GM18508 (cell line): ENCODE measurements around the gene CRTC1.

Experiments
- ATAC-seq: cut with Tn5 transposase; IDR thresholded peaks from one replicate; pipeline ENCODE4 v1.9.1; 2021; ENCODE audit warnings: moderate number of reproducible peaks; ENCODE audit not compliant: insufficient read depth, unreplicated experiment

Gene CRTC1

DNA sequence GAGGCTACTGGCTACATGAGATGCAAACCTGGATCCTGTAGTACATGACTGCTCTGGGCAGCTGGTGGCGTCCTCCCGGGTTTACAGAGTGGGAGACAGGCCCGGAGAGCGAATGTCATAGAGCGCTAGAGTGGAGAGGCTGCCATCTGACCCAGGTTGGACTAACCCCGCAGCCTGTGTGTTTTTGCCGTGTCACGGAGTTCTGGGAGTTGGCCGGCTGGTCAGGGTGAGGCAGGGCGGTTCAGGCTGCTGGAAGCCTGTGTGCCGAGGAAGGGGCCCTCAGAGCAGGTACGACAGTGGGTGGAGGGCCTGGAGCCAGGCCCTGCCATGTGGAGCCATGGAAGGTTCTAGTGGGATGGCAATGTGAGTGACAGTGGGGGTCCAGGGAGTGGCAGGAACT, 12.5 kb downstream of the CRTC1 start:
- no peak for ATAC-seq

GRCh38 chr19:18697680-18698079, 14.2 kb downstream of the CRTC1 start:
- no peak for ATAC-seq

DNA sequence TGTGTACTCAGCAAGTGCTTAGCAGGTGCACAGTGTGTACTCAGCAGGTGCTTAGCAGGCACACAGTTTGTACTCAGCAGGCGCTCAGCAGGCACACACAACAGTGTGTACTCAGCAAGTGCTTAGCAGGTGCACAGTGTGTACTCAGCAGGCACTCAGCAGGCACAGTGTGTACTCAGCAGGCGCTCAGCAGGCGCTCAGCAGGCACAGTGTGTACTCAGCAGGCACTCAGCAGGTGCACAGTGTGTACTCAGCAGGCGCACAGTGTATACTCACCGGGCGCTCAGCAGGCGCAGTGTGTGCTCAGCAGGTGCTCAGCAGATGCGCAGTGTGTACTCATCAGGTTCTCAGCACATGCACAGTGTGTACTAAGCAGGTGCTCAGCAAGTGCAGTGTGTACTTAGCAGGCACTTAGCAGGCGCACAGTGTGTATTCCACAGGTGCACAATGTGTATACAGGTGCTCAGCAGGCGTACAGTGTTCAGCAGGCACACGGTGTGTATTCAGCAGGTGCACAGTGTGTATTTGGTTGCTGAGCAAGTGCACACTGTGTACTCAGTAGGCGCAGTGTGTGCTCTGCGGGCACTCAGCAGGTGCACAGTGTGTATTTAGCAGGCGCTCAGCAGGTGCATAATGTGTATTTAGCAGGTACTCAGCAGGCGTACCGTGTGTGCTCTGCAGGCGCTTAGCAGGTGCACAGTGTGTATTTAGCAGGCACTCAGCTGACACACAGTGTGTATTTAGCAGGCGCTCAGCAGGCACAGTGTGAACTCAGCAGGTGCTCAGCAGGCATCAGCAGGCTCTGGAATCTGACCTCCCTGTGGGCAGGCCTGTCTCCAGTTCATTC, 15.1 kb downstream of the CRTC1 start:
- no peak for ATAC-seq

- no peak for ATAC-seq
Measured at GRCh38 chr19:18699403-18700054, 16.0 kb downstream of the CRTC1 start.

- no peak for ATAC-seq
Measured at GRCh38 chr19:18700501-18701249, 17.2 kb downstream of the CRTC1 start.

DNA sequence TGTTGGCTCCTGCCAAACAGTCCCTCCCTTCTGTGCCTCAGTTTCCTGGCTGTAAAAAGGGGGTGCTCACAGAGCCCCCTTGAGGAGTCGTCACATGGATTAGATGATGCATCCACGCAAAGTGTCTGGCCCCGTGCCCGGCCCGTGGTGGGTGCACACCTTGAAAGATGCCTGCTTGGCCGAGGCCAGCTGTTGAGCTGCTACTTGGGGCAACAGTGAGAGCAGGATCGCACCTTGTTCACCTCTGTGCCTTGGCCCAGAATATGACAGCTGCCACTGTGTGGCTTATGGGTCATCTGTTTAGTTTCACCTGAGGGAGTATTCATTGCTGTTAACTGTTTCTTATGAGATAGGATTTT, 17.7 kb downstream of the CRTC1 start:
- ATAC-seq, result no peak

DNA sequence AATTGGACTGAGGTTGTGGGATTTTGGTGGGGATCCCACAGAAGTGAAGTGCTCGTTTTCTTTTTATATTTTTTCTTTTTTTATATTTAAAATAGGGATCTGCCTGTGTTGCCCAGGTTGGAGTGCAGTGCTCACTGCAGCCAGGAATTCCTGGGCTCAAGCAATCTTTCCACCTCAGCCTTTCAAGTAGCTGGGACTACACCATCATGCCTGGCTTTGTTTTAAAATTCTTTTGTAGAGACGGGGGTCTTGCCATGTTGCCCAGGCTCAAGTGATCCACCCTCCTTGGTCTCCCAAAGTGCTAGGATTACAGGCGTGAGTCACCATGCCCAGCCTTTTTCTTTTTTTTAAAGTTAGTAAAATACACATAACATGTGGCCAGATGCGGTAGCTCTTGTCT, 20.6 kb downstream of the CRTC1 start:
- no peak for ATAC-seq

DNA sequence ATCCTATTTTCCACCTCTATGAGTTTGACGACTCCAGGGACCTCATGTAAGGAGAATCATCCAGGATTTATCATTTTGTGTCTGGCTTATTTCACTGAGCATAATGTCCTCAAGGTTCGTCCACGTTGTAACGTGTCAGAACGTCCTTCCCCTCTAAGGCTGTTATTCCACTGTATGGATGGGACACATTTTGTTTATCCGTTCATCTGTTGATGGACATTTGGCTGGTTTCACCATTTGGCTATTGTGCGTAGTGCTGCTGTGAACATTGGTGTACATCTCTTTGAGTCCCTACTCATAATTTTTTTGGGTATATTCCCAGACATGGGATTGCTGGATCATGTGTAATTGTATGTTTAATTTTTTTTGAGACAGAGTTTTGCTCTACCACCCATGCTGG, 21.5 kb downstream of the CRTC1 start:
- no peak for ATAC-seq

DNA sequence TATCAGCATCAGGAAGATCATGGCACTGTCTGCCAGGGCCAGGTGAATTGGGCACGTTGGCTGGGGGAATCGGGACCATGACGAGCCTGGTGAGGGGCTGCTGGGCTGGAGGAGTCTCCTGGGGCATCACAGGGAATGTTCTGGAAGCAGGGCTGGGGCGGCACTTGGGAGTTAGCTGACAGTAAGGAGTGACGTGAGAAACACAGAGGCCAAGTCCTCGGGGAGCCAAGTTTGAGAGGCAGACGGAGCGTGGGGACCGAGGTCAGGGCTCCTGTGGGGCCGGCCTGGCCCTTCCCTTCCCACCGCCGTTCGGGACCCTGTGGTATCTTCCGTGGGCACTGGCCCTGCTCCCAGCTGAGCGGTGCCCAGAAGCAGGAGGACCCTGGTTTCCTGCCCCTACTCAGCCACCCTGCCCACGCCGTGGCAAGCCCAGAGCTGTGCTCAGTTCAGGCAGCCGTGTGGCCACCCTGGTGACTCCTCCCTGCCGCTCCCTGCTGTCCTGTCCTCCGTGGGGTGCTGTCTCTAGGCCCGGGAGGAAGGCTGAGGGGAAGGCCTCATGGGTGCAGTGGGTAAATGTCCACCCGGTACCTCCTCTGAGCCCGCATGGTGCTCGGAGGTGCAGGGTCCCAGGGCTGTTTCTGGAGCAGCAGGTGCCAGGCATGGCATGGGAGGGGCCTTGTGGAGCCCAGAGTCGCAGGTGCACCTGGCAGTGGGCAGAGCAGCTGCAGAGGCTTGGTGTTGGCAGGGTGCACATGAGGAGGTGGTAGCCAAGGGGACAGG, 25.2 kb downstream of the CRTC1 start:
- no peak for ATAC-seq

DNA sequence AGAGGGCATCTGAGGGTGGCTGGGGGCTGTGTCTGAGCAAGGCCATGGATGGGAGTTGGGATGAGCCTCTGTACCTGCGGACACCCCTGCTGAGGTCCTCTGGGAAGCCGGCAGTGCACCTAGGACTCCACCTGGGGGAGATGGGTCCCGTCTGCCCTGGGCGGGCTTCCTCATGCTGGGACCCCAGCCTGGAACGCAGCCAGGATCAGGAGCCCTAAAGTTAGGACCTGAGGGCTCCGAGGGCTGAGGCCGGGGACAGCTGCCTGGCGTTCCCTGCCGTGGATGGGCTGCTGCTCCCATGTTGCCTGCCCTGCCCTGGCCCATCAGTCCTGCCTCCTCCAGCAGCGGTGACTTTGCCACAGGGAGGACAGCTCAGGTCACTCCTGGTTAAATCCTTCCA, 26.1 kb downstream of the CRTC1 start:
- ATAC-seq, result no peak

GRCh38 chr19:18710186-18710585, 26.7 kb downstream of the CRTC1 start:
- no peak for ATAC-seq

- no peak for ATAC-seq
Measured at GRCh38 chr19:18710996-18711751, 27.7 kb downstream of the CRTC1 start.

DNA sequence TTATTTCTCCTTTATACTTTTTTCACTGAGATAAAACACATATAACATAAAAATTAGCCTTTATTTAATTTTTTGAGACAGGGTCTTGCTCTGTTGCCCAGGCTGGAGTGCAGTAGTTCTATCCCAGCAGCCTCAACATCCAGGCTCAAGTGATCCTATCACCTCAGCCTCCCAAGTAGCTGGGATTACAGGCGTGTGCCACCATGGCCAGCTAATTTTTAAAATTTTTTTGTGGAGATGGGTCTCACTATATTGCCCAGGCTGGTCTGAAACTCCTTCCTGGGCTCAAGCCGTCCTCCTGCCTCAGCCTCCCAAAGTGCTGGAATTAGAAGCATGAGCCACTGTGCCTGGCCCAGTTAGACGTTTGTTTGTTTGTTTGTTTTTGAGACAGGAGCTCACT, 28.4 kb downstream of the CRTC1 start:
- ATAC-seq, result no peak

- ATAC-seq, result no peak
Measured at GRCh38 chr19:18712981-18713380, 29.5 kb downstream of the CRTC1 start.

- ATAC-seq, result no peak
Measured at GRCh38 chr19:18713550-18714117, 30.2 kb downstream of the CRTC1 start.

DNA sequence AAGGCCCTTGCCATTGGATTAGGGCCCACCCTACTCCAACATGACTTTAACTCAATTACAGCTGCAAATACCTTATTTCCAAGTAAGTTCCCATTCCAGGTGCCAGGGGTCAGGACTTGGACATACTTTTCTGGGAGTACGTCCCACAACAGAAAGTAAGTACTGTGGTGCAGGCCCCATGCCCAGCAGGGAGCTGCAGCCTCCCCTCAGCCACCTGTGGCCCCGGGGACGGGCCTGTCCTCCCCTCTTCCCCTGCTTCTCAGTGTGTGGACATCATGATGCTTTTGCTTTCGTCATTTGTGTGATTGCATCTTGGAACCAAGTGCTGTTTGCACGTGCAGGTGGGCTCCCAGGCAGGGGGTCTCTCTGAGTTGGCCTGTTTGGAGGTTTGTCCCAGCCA, 31.9 kb downstream of the CRTC1 start:
- no peak for ATAC-seq

DNA sequence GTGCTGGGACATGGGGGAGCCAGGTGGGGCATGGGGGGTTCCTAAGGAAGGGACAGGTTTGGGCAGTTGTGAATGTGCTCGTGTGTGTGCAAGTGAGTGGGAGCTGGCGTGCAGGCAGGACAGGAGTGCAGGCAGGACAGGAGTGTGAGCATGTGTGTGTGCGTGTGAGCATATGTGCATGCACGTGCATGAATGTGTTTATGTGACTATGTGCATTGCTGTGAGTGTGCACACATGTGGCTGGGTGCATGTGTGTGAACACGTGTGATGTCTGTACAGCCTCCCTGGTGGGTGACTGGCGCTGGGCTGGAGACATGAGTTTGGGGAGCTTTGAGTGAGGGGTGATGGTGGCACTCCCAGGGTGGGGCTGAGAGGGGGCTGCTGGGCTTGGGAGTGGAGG, 33.4 kb downstream of the CRTC1 start:
- no peak for ATAC-seq

GRCh38 chr19:18717601-18718000, 34.1 kb downstream of the CRTC1 start:
- ATAC-seq, result no peak

GRCh38 chr19:18718015-18718526, 34.6 kb downstream of the CRTC1 start:
- ATAC-seq, result no peak
